HEK293T (cell line): ENCODE measurements around the gene VWA3B.

Experiments used
- ARNT ChIP-seq: fragments of 450-650 bp; IDR thresholded peaks from 2 replicates; pipeline ENCODE4 v1.6.1; 2017; ENCODE audit warnings: mild to moderate bottlenecking
- BHLHE40 ChIP-seq: fragments of 450-650 bp; IDR thresholded peaks from 2 replicates; pipeline ENCODE4 v1.6.1; 2016; ENCODE audit warnings: mild to moderate bottlenecking, moderate library complexity, borderline replicate concordance
- ELF4 ChIP-seq: fragments of 450-650 bp; IDR thresholded peaks from 2 replicates; pipeline ENCODE4 v1.6.1; 2017; ENCODE audit warnings: antibody characterized with exemption
- FOXA1 ChIP-seq: fragments of 450-650 bp; IDR thresholded peaks from 2 replicates; pipeline ENCODE4 v1.6.1; 2016; ENCODE audit warnings: mild to moderate bottlenecking
- FOXK2 ChIP-seq: fragments of 450-650 bp; IDR thresholded peaks from 2 replicates; pipeline ENCODE4 v1.6.1; 2016; ENCODE audit warnings: mild to moderate bottlenecking
- FOXM1 ChIP-seq: fragments of 450-650 bp; IDR thresholded peaks from 2 replicates; pipeline ENCODE4 v1.6.1; 2017; ENCODE audit warnings: mild to moderate bottlenecking, borderline replicate concordance
- HDGF ChIP-seq: fragments of 450-650 bp; IDR thresholded peaks from 2 replicates; pipeline ENCODE4 v1.6.1; 2017; ENCODE audit warnings: antibody characterized with exemption, borderline replicate concordance
- L3MBTL2 ChIP-seq: fragments of 450-650 bp; conservative IDR thresholded peaks from 2 replicates; pipeline ENCODE4 v1.6.1; 2016; ENCODE audit warnings: mild to moderate bottlenecking
- NFRKB ChIP-seq: fragments of 450-650 bp; IDR thresholded peaks from 2 replicates; pipeline ENCODE4 v1.6.1; 2016; ENCODE audit warnings: mild to moderate bottlenecking, moderate library complexity
- SP1 ChIP-seq: fragments of 450-650 bp; IDR thresholded peaks from 2 replicates; pipeline ENCODE4 v1.6.1; 2017
- ZNF384 ChIP-seq: fragments of 450-650 bp; IDR thresholded peaks from 2 replicates; pipeline ENCODE4 v1.6.1; 2016
- TF ChIP-seq, protein P1 (sequence below): fragments of 450-650 bp; IDR thresholded peaks from 2 replicates; pipeline ENCODE4 v1.6.1; 2016

DNA sequence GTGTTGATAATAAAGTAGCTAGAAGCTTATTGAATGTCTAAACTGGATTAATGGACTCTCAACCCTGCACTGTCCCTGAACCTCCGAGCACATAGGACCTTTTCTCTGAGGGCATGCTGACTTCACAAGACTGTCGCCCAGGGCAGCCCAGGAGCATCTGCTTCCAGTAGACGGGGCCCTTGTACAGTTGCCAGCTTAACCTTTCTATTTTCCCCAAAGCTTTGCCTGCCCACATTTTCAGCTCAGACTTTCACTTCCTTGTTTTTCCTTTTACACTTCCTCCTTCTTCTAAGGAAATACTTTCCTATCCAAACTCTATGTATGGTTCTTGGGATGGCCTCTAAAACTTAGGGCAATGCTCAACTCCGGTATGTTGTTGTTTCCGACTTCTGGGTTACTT, 1.3 kb downstream of the VWA3B start:
- no peak for TF ChIP-seq FOXA1
- TF ChIP-seq, protein P1, sequence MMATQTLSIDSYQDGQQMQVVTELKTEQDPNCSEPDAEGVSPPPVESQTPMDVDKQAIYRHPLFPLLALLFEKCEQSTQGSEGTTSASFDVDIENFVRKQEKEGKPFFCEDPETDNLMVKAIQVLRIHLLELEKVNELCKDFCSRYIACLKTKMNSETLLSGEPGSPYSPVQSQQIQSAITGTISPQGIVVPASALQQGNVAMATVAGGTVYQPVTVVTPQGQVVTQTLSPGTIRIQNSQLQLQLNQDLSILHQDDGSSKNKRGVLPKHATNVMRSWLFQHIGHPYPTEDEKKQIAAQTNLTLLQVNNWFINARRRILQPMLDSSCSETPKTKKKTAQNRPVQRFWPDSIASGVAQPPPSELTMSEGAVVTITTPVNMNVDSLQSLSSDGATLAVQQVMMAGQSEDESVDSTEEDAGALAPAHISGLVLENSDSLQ: no peak
- TF ChIP-seq HDGF: no peak
- TF ChIP-seq BHLHE40: no peak
- TF ChIP-seq FOXK2: no peak
- no peak for TF ChIP-seq SP1
- no peak for TF ChIP-seq NFRKB
- TF ChIP-seq L3MBTL2: no peak
- TF ChIP-seq ZNF384: no peak
- no peak for TF ChIP-seq ARNT
- TF ChIP-seq ELF4: no peak
- no peak for TF ChIP-seq FOXM1
